ENCODE measurements around the gene ZAR1L.
A peak's percentile ranks its signal among the peaks of the same experiment; 100 is the strongest.

ZAR1L gene

GRCh38 chr13:32316028-32316339 lies 821 bp upstream of the ZAR1L start:
- no peak for DNase-seq (ENCODE audit: low read depth)
- TF ChIP-seq CTCF (conservative IDR thresholded peaks at IDR 0.05; ENCODE audit: control insufficient read depth, insufficient read depth, low read depth, low read length) = no peak
- H3K4me3 ChIP-seq (ENCODE audit: control insufficient read depth, low read depth, low read length) = peak overlapping the region; percentile 89

GRCh38 chr13:32314271-32315237 lies 609 bp downstream of the ZAR1L start:
- TF ChIP-seq CTCF (conservative IDR thresholded peaks at IDR 0.05; ENCODE audit: control insufficient read depth, insufficient read depth, low read depth, low read length) = no peak
- peak overlapping the region; percentile 89 for H3K4me3 ChIP-seq (ENCODE audit: control insufficient read depth, low read depth, low read length)
- peak; percentile 72 for DNase-seq (ENCODE audit: low read depth)

DNA sequence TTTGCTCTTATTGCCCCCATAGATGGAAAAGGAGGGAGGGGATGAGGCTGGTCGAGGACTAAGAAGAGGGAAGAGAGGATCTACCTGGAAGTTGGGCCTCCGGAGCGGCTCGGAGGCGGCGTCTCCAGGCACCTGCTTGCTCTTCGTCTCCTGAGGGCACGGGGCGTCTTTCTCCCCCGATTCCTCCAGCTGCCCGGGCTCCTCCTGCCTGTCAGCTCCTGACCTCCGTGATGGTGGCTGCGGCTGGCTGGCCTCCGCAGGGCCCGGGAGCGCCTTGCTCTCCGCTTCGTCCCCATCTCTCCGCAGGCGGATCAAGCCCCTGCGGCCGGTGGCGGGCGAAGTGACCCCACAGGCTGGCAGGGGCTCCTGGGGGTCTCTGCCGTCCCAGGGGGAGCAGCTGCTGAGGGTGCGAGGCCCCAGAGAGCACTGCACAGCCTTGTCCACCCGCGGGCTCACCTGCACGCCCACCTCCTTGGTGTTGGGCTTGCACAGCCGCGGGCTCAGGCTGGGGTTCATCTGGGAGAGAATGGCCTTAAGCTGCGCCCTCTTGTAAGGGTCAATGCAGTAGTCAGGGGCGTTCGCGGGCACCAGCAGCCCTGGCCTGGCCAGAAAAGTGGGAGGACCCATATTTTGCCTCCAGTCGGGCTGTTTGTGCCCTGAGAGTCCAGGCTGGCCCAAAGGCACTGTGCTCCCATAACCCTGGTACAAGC lies 3.8 kb downstream of the ZAR1L start:
- H3K4me3 ChIP-seq (ENCODE audit: control insufficient read depth, low read depth, low read length) = no peak overlapping the region
- no peak for DNase-seq (ENCODE audit: low read depth)
- no peak for TF ChIP-seq CTCF (conservative IDR thresholded peaks at IDR 0.05; ENCODE audit: control insufficient read depth, insufficient read depth, low read depth, low read length)

GRCh38 chr13:32310134-32310706 lies 4.9 kb downstream of the ZAR1L start:
- H3K4me3 ChIP-seq (ENCODE audit: control insufficient read depth, low read depth, low read length) = peak overlapping the region; percentile 29
- TF ChIP-seq CTCF (conservative IDR thresholded peaks at IDR 0.05; ENCODE audit: control insufficient read depth, insufficient read depth, low read depth, low read length) = peak; percentile 76
- peak; percentile 76 for DNase-seq (ENCODE audit: low read depth)

- peak overlapping the region; percentile 29 for H3K4me3 ChIP-seq (ENCODE audit: control insufficient read depth, low read depth, low read length)
- TF ChIP-seq CTCF (conservative IDR thresholded peaks at IDR 0.05; ENCODE audit: control insufficient read depth, insufficient read depth, low read depth, low read length) = no peak
- peak; percentile 42 for DNase-seq (ENCODE audit: low read depth)
These were observed 5.6 kb downstream of the ZAR1L start for GRCh38 chr13:32309312-32310133.

GRCh38 chr13:32305646-32306045 lies 9.5 kb downstream of the ZAR1L start:
- H3K4me3 ChIP-seq (ENCODE audit: control insufficient read depth, low read depth, low read length) = no peak overlapping the region
- TF ChIP-seq CTCF (conservative IDR thresholded peaks at IDR 0.05; ENCODE audit: control insufficient read depth, insufficient read depth, low read depth, low read length) = no peak
- no peak for DNase-seq (ENCODE audit: low read depth)
